Measurements from ENCODE around the gene C6orf89.

GRCh38 chr6:36976007-36976264 is 90.2 kb downstream of the C6orf89 start:
- TF ChIP-seq CTCF (IDR thresholded peaks at IDR 0.05) (no peak), POLR2A (IDR thresholded peaks at IDR 0.05) (no peak), EP300 (IDR thresholded peaks at IDR 0.05; ENCODE audit: low read depth) (no peak)
